ENCODE measurements around the gene TRAPPC2.

Gene TRAPPC2

DNA sequence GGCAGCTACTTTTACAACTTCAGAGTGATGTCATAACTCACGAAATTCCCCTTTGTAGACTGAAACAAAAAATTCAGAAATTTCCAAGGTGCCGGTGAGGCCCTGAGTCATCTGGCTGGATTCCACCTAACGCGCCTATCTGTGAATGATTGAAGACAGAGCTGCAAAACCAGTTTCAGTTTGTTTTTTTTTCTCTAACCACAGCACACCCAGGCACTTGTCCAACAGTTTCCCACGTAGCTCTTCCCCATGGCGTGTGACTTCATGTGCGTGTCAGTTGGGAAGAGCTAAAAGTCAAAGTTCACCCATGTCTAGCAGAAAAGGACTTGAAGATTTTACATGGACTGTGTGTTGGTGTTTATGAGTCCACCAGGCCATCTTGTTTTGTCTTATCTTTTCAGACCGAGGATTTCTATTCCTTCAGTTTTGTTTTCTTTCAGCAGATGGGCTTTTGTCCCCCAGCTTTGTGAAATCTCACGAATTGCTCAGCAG, 65.1 kb downstream of the TRAPPC2 start:
- Histone ChIP-seq H2AFZ (ENCODE audit: low read length) (no peak overlapping the region), H3K4me2 (ENCODE audit: low read depth, low read length, poor library complexity, severe bottlenecking) (no peak overlapping the region), H3K4me1 (ENCODE audit: insufficient read depth, low read length, poor library complexity, severe bottlenecking) (no peaks in the 10 kb centered on the region), H3K36me3 (ENCODE audit: insufficient read depth, low read length) (no peaks in the 10 kb centered on the region), H3K4me3 (ENCODE audit: low read length, poor library complexity, severe bottlenecking) (no peak overlapping the region), H3K9me3 (ENCODE audit: insufficient read depth, low read depth, low read length) (no peaks in the 10 kb centered on the region), H3K79me2 (ENCODE audit: insufficient read depth, low read length) (no peaks in the 10 kb centered on the region), H3K27me3 (ENCODE audit: insufficient read depth, low read length, poor library complexity, severe bottlenecking) (no peaks in the 10 kb centered on the region), H3K9ac (ENCODE audit: low read depth, low read length, poor library complexity, severe bottlenecking) (no peak overlapping the region), H3K9me2 (replicated peaks; ENCODE audit: low read depth, low read length) (no peaks in the 10 kb centered on the region), H3F3A (ENCODE audit: low read depth) (no peaks in the 10 kb centered on the region), H4K20me1 (ENCODE audit: insufficient read depth, low read length, poor library complexity, severe bottlenecking) (no peaks in the 10 kb centered on the region)
- TF ChIP-seq, protein P1, sequence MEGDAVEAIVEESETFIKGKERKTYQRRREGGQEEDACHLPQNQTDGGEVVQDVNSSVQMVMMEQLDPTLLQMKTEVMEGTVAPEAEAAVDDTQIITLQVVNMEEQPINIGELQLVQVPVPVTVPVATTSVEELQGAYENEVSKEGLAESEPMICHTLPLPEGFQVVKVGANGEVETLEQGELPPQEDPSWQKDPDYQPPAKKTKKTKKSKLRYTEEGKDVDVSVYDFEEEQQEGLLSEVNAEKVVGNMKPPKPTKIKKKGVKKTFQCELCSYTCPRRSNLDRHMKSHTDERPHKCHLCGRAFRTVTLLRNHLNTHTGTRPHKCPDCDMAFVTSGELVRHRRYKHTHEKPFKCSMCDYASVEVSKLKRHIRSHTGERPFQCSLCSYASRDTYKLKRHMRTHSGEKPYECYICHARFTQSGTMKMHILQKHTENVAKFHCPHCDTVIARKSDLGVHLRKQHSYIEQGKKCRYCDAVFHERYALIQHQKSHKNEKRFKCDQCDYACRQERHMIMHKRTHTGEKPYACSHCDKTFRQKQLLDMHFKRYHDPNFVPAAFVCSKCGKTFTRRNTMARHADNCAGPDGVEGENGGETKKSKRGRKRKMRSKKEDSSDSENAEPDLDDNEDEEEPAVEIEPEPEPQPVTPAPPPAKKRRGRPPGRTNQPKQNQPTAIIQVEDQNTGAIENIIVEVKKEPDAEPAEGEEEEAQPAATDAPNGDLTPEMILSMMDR (conservative IDR thresholded peaks at IDR 0.05; ENCODE audit: low read length) = no peak
- TF ChIP-seq EZH2phosphoT487 (IDR thresholded peaks at IDR 0.05; ENCODE audit: borderline replicate concordance) = no peak

DNA sequence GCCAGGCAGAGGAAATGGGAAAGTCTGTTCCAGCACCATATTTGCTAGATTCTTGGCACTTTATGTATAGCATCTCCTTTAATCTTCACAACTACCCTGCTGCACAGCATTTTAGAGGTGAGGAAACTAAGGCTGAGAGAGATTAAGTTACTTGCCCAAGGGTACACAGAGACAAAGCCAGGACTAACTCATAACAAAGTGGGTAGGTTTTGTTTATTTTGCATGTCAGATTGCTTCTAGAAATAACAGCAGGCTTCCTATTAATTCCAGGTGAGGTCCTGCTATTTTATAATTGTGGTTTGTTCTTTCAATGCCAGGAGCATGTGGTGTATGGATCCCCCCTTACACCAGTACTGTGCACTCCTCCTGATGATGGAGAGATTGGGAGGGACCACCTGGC, 66.5 kb downstream of the TRAPPC2 start:
- Histone ChIP-seq H3K79me2 (ENCODE audit: insufficient read depth, low read length) (no peaks in the 10 kb centered on the region), H3K9me2 (replicated peaks; ENCODE audit: low read depth, low read length) (no peaks in the 10 kb centered on the region), H3K4me2 (ENCODE audit: low read depth, low read length, poor library complexity, severe bottlenecking) (no peak overlapping the region), H3K36me3 (ENCODE audit: insufficient read depth, low read length) (peaks cover 5% of the 10 kb centered on the region; the same call in 1 of the 2 replicates), H2AFZ (ENCODE audit: low read length) (no peak overlapping the region), H3F3A (ENCODE audit: low read depth) (no peaks in the 10 kb centered on the region), H3K27me3 (ENCODE audit: insufficient read depth, low read length, poor library complexity, severe bottlenecking) (no peaks in the 10 kb centered on the region), H3K4me1 (ENCODE audit: insufficient read depth, low read length, poor library complexity, severe bottlenecking) (no peaks in the 10 kb centered on the region), H3K9ac (ENCODE audit: low read depth, low read length, poor library complexity, severe bottlenecking) (no peak overlapping the region), H3K4me3 (ENCODE audit: low read length, poor library complexity, severe bottlenecking) (no peak overlapping the region), H4K20me1 (ENCODE audit: insufficient read depth, low read length, poor library complexity, severe bottlenecking) (no peaks in the 10 kb centered on the region), H3K9me3 (ENCODE audit: insufficient read depth, low read depth, low read length) (no peaks in the 10 kb centered on the region)
- no peak for TF ChIP-seq EZH2phosphoT487 (IDR thresholded peaks at IDR 0.05; ENCODE audit: borderline replicate concordance)
- TF ChIP-seq, protein P1 (conservative IDR thresholded peaks at IDR 0.05; ENCODE audit: low read length) = no peak

DNA sequence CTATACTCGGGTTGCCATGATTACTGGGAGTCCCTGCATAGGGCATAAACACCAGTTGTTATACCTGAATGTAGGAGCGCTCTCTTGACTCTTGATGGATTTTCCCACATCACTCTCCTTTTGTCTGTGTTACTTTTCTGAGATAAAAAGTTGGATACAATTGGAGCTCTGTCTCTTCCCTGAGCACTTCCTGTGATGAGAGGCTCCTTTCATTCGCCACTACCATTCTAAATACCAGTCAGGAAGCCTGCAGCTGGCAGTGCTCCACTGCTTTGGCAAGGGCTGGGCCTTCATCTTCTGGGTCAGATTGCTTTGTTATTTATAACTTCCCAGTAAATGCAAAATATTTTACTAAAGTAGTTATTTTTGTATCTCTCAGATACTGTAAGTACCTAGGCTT, 67.6 kb downstream of the TRAPPC2 start:
- Histone ChIP-seq H2AFZ (ENCODE audit: low read length) (no peak overlapping the region), H3K9ac (ENCODE audit: low read depth, low read length, poor library complexity, severe bottlenecking) (no peak overlapping the region), H3K27me3 (ENCODE audit: insufficient read depth, low read length, poor library complexity, severe bottlenecking) (no peaks in the 10 kb centered on the region), H4K20me1 (ENCODE audit: insufficient read depth, low read length, poor library complexity, severe bottlenecking) (no peaks in the 10 kb centered on the region), H3K9me3 (ENCODE audit: insufficient read depth, low read depth, low read length) (no peaks in the 10 kb centered on the region), H3F3A (ENCODE audit: low read depth) (no peaks in the 10 kb centered on the region), H3K4me2 (ENCODE audit: low read depth, low read length, poor library complexity, severe bottlenecking) (no peak overlapping the region), H3K79me2 (ENCODE audit: insufficient read depth, low read length) (no peaks in the 10 kb centered on the region), H3K4me1 (ENCODE audit: insufficient read depth, low read length, poor library complexity, severe bottlenecking) (no peaks in the 10 kb centered on the region), H3K36me3 (ENCODE audit: insufficient read depth, low read length) (peaks cover 5% of the 10 kb centered on the region; the same call in 1 of the 2 replicates), H3K9me2 (replicated peaks; ENCODE audit: low read depth, low read length) (no peaks in the 10 kb centered on the region), H3K4me3 (ENCODE audit: low read length, poor library complexity, severe bottlenecking) (no peak overlapping the region)
- TF ChIP-seq, protein P1 (conservative IDR thresholded peaks at IDR 0.05; ENCODE audit: low read length) = no peak
- TF ChIP-seq EZH2phosphoT487 (IDR thresholded peaks at IDR 0.05; ENCODE audit: borderline replicate concordance) = no peak
